Prostate gland (tissue), 2 donors: ENCODE measurements around the gene GABRG3. TPM values are rescaled to one million over a fixed set of nuclear protein-coding genes. Genes with fewer than 3 reads are reported as not detected.

Experiments
- DNase-seq: peaks from one replicate; pipeline ENCODE4 v3.0.0-alpha.2; 2019; ENCODE audit warnings: low spot score
- H3K27ac ChIP-seq, 2 donors: fragments of 200-600 bp; sonication (generic); 2 replicates each; pipeline ENCODE4 v1.5.1; 2017 to 2019
- H3K27me3 ChIP-seq: fragments of 200-600 bp; sonication (generic); replicated peaks from 2 replicates; pipeline ENCODE4 v1.5.1; 2019; ENCODE audit not compliant: insufficient read depth
- H3K36me3 ChIP-seq, 2 donors: fragments of 200-600 bp; sonication (generic); 1 replicate in 1 of 2; 2 replicates in 1 of 2; pipeline versions ENCODE4 v1.5.1 to v1.8.1; 2017 to 2019
- H3K4me1 ChIP-seq: fragments of 200-600 bp; sonication (generic); replicated peaks from 2 replicates; pipeline ENCODE4 v1.5.1; 2019
- H3K4me3 ChIP-seq, 2 donors: fragments of 200-600 bp; sonication (generic); 2 replicates each; pipeline ENCODE4 v1.5.1; 2017 to 2019
- H3K9me3 ChIP-seq: fragments of 200-600 bp; sonication (generic); 2 replicates; pipeline ENCODE4 v1.5.1; 2017
- POLR2A ChIP-seq: fragments of 450-650 bp; IDR thresholded peaks from one replicate; pipeline ENCODE4 v1.6.1; 2016; ENCODE audit warnings: antibody characterized with exemption, mild to moderate bottlenecking
- POLR2AphosphoS5 ChIP-seq: sonication (generic); formaldehyde crosslinking; IDR thresholded peaks from one replicate; pipeline ENCODE4 v1.6.1; 2017; ENCODE audit warnings: antibody characterized with exemption
- WGBS: methylation state at CpG from one replicate; pipeline ENCODE4 v1.1.5; 2018; 5-methylcytosine and 5-hydroxymethylcytosine counted together
- intact Hi-C: fragments of 100-400 bp; cut with DNase I; formaldehyde crosslinking; loops from one replicate; pipeline ENCODE4 v1.14.2; 2022
- total RNA-seq, 2 donors: library from RNA; depleted of rRNA; stranded (reverse); fragments of >200 nt; gene quantifications; one replicate each; pipeline ENCODE4 v1.1.0, GENCODE V29; 2016
- TF ChIP-seq, protein P1 (sequence below), 4 experiments: fragments of 200-600 bp in 2 of 4; fragments of 450-650 bp in 2 of 4; sonication (generic) in 2 of 4; IDR thresholded peaks; 1 replicate in 3 of 4; 2 replicates in 1 of 4; pipeline ENCODE4 v1.5.1; 2016 to 2019; ENCODE audit warnings: antibody characterized with exemption in 4 of 4, mild to moderate bottlenecking in 2 of 4, moderate library complexity in 2 of 4

Gene GABRG3
- total RNA-seq, 2 donors from 2014 or later = 15.6 to 35.4 TPM

DNA sequence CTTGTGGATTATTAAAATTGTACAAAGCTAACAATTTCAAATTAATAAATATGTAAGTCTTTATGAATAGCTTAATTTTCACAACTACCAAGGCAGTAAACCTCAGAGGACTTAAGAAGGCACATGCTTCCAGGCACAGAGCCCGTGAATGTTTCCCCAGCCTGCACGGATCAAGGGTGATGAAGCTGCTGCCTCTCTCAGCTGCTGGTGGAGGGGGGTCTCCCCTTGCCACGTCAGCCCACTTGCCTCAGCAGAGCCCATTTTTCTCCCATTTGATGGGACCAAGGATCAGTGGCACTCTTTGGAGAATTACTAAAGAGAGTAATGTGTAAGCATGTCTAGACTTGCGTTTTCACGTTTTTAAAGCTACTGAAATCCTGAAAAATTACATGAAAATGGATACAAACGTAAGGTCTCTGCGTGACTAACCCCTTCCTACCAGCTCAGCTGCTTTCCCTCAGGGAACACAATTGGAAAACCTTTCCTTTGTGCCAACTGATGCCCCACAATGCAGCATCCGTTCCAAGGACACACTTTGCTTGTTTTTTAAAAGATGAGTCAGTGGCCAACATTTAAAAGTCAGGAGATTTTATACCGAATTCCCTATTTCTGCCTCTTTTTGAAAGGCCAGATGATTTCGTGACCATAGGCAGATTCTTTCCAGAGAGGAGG, 494.1 kb downstream of the GABRG3 start:
- Histone ChIP-seq H3K27me3 (no peaks in the 10 kb centered on the region), H3K36me3 (no peaks in the 10 kb centered on the region), H3K4me1 (no peaks in the 10 kb centered on the region), H3K4me3 (no peak overlapping the region), H3K27ac (no peak overlapping the region), H3K9me3 (no peaks in the 10 kb centered on the region)
- intact Hi-C loops = no loop called here
- TF ChIP-seq POLR2AphosphoS5 = no peak
- TF ChIP-seq POLR2A = no peak
- TF ChIP-seq, protein P1, sequence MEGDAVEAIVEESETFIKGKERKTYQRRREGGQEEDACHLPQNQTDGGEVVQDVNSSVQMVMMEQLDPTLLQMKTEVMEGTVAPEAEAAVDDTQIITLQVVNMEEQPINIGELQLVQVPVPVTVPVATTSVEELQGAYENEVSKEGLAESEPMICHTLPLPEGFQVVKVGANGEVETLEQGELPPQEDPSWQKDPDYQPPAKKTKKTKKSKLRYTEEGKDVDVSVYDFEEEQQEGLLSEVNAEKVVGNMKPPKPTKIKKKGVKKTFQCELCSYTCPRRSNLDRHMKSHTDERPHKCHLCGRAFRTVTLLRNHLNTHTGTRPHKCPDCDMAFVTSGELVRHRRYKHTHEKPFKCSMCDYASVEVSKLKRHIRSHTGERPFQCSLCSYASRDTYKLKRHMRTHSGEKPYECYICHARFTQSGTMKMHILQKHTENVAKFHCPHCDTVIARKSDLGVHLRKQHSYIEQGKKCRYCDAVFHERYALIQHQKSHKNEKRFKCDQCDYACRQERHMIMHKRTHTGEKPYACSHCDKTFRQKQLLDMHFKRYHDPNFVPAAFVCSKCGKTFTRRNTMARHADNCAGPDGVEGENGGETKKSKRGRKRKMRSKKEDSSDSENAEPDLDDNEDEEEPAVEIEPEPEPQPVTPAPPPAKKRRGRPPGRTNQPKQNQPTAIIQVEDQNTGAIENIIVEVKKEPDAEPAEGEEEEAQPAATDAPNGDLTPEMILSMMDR (IDR thresholded peaks at IDR 0.05) = no peak
- no peak for DNase-seq
- WGBS = 53% methylated on average over 10 of the region's 10 CpGs

DNA sequence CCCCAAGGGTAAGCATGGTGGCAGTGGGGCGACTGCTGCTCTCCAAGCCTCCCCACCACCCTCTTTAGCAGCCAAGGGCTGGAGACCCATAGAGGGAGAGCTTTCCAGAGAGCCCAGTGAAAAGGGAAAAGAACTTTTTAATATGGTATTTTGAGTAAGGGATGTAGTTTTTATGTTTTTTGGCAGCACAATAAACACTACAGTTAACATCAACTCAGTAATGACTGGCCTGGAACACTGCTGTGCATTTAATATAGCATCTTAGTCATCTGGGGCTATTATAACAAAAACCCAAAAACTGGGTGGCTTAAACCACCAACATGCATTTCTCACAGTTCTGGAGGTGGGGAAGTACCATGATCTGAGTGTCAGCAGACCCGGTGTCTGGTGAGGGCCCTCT, 495.8 kb downstream of the GABRG3 start:
- WGBS = 75% methylated on average over 2 of the region's 2 CpGs
- intact Hi-C loops = no loop called here
- Histone ChIP-seq H3K9me3 (no peaks in the 10 kb centered on the region), H3K36me3 (no peaks in the 10 kb centered on the region), H3K4me3 (no peak overlapping the region), H3K27me3 (no peaks in the 10 kb centered on the region), H3K27ac (no peak overlapping the region), H3K4me1 (no peaks in the 10 kb centered on the region)
- DNase-seq = no peak
- TF ChIP-seq, protein P1 (IDR thresholded peaks at IDR 0.05) = no peak

DNA sequence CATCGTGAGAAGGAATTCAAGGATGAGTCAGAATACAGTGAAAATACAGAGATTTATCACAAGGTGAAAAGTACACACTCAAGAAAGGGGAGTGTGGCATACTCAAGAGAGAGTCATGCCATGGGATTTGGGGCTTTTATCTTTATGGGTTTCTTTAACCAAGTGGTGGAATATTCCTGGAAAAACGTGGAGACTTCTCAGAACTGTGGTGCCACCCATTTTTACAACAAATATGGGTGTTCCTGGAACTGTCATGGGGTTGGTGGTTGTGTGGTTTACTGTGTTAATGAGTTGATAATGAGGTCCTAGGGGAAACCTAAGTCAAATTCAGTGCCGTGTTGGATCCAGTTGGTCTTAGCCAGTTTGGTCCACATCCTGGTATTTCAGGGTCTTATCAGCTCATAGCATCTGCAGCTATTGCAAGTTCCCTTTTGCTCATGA, 497.2 kb downstream of the GABRG3 start:
- Histone ChIP-seq H3K9me3 (no peaks in the 10 kb centered on the region), H3K27me3 (no peaks in the 10 kb centered on the region), H3K4me1 (no peaks in the 10 kb centered on the region), H3K36me3 (no peaks in the 10 kb centered on the region), H3K27ac (no peak overlapping the region), H3K4me3 (no peak overlapping the region)
- TF ChIP-seq, protein P1 (IDR thresholded peaks at IDR 0.05) = no peak
- TF ChIP-seq POLR2A (no peak), POLR2AphosphoS5 (no peak)
- no peak for DNase-seq
- intact Hi-C loops = no loop called here
- WGBS = 56% methylated on average over 3 of the region's 3 CpGs

DNA sequence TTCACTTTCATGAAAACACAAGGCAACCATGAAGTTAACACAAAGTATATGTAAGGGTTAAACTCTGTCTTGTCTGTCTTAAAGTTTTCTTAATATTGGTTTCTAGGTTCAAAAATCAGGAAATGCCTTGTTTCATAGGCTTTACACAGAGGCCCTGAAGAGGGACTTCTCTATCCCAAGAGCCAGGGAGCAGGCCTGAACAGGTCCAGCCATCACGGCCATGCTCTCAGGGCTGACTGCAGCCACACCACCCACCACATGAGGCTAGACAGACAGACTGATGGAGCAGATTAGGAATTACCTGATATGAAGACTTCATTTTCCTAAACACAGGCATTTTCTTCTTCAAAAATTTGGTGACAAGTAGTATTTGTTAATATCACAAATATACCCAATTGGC, 502.9 kb downstream of the GABRG3 start:
- Histone ChIP-seq H3K27ac (no peak overlapping the region), H3K9me3 (no peaks in the 10 kb centered on the region), H3K4me3 (no peak overlapping the region), H3K4me1 (no peaks in the 10 kb centered on the region), H3K27me3 (no peaks in the 10 kb centered on the region), H3K36me3 (no peaks in the 10 kb centered on the region)
- TF ChIP-seq POLR2AphosphoS5 (no peak), POLR2A (no peak)
- TF ChIP-seq, protein P1 (IDR thresholded peaks at IDR 0.05) = no peak
- DNase-seq = no peak
- intact Hi-C loops = no loop called here
- WGBS = 55% methylated on average over 1 of the region's 1 CpG

DNA sequence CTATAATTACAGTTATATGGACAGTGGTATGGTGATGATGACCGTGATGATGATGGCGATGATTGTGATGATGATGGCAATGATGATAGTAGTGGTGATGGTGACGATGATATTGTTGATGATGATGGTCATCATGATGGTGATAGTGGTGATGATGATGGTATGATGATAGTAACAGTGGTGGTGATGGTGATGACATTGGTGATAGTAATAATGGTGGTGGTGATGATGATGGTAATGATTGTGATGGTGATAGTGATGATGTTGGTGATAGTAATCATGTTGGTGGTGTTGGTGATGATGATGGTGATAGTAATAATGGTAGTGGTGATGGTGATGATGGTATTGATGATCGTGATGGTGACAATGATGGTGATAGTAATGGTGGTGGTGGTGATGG, 504.4 kb downstream of the GABRG3 start:
- no peaks in the 10 kb centered on the region for H3K27me3 ChIP-seq
- no peak for DNase-seq
- intact Hi-C loops = no loop called here
- TF ChIP-seq POLR2A (no peak), POLR2AphosphoS5 (no peak)
- TF ChIP-seq, protein P1 (IDR thresholded peaks at IDR 0.05) = no peak
- 98% methylated on average over 4 of the region's 4 CpGs for WGBS
- H3K4me1 ChIP-seq = no peaks in the 10 kb centered on the region
- H3K36me3 ChIP-seq = no peaks in the 10 kb centered on the region
- H3K27ac ChIP-seq = no peak overlapping the region
- H3K4me3 ChIP-seq = no peak overlapping the region
- no peaks in the 10 kb centered on the region for H3K9me3 ChIP-seq
